IPS DF 6.9 (cell line): ENCODE results near the gene PTPN11.
"Not testable (repeated sequence)": the region's sequence is repeated elsewhere in the genome, so short reads cannot be mapped to it uniquely, and the experiment has no call there.

ENCODE experiments used
- DNase-seq: peaks from one replicate; pipeline ENCODE4 v3.0.0-alpha.2; 2013; ENCODE audit warnings: low read depth, low spot score
- H3K27ac ChIP-seq: one replicate; pipeline ENCODE4 v1.5.1; 2013; ENCODE audit warnings: low read length, control low read depth
- H3K27me3 ChIP-seq: 2 replicates; pipeline ENCODE4 v1.6.1; 2013; ENCODE audit warnings: mild to moderate bottlenecking, low read length; ENCODE audit not compliant: control insufficient read depth, insufficient read depth
- H3K36me3 ChIP-seq: 2 replicates; pipeline ENCODE4 v1.6.1; 2013; ENCODE audit warnings: low read length; ENCODE audit not compliant: control insufficient read depth, insufficient read depth
- H3K4me1 ChIP-seq: 2 replicates; pipeline ENCODE4 v1.6.1; 2013; ENCODE audit warnings: low read length; ENCODE audit not compliant: control insufficient read depth, insufficient read depth
- H3K4me3 ChIP-seq: 2 replicates; pipeline ENCODE4 v1.5.1; 2013; ENCODE audit warnings: mild to moderate bottlenecking, low read length
- H3K9me3 ChIP-seq: 2 replicates; pipeline ENCODE4 v1.6.1; 2013; ENCODE audit warnings: low read length, inconsistent platforms; ENCODE audit not compliant: control insufficient read depth, insufficient read depth
- WGBS: extraction: QIAGEN DNeasy Blood & Tissue Kit; methylation state at CpG from one replicate; pipeline ENCODE4 v1.1.7; 2013; ENCODE audit warnings: mixed read lengths, missing lambda C conversion rate; ENCODE audit not compliant: insufficient read length, insufficient coverage; 5-methylcytosine and 5-hydroxymethylcytosine counted together

The PTPN11 gene

GRCh38 chr12:112409064-112409905 lies 9.5 kb upstream of the PTPN11 start, which contains the start of gene RPL6:
Gene RPL6, minus strand, starts transcription at chr12:112409605. Its CDS starts 949 bp downstream, at chr12:112408656.
- peaks cover 29% of the 10 kb centered on the region; the same call in 1 of the 2 replicates for H3K36me3 ChIP-seq
- no peaks in the 10 kb centered on the region for H3K9me3 ChIP-seq
- DNase-seq: peak; percentile 78
- no CpG with 5 or more reads among the region's 46 CpGs for WGBS
- peak within 1 kb of the TSS; percentile 86 for H3K4me3 ChIP-seq
- no peaks in the 10 kb centered on the region for H3K4me1 ChIP-seq
- H3K27ac ChIP-seq: no peak within 1 kb of the TSS
- H3K27me3 ChIP-seq: no peaks in the 10 kb centered on the region

- Histone ChIP-seq H3K9me3 (no peaks in the 10 kb centered on the region), H3K4me3 (no peak overlapping the region), H3K27me3 (no peaks in the 10 kb centered on the region), H3K27ac (no peak overlapping the region), H3K4me1 (no peaks in the 10 kb centered on the region), H3K36me3 (peaks cover 23% of the 10 kb centered on the region; the same call in 1 of the 2 replicates)
- no CpG with 5 or more reads among the region's 14 CpGs for WGBS
- DNase-seq: no peak
These were observed 8.9 kb upstream of the PTPN11 start for GRCh38 chr12:112409906-112410244.

GRCh38 chr12:112413855-112414625 lies 4.7 kb upstream of the PTPN11 start:
- no peaks in the 10 kb centered on the region for H3K4me1 ChIP-seq
- H3K27me3 ChIP-seq: no peaks in the 10 kb centered on the region
- no peak overlapping the region for H3K27ac ChIP-seq
- no peaks in the 10 kb centered on the region for H3K9me3 ChIP-seq
- no CpG with 5 or more reads among the region's 2 CpGs for WGBS
- no peak overlapping the region for H3K4me3 ChIP-seq
- H3K36me3 ChIP-seq: no peaks in the 10 kb centered on the region
- DNase-seq: no peak

- H3K27me3 ChIP-seq, H3K9me3 ChIP-seq, H3K36me3 ChIP-seq, DNase-seq, H3K4me1 ChIP-seq, H3K27ac ChIP-seq, H3K4me3 ChIP-seq: not testable (repeated sequence)
- no CpG with 5 or more reads among the region's 4 CpGs for WGBS
These were observed 3.3 kb upstream of the PTPN11 start for GRCh38 chr12:112415457-112415856.

- Histone ChIP-seq H3K4me3 (peak overlapping the region; percentile 83; the same call in 1 of the 2 replicates), H3K36me3 (no peaks in the 10 kb centered on the region), H3K27me3 (no peaks in the 10 kb centered on the region), H3K27ac (no peak overlapping the region), H3K9me3 (no peaks in the 10 kb centered on the region), H3K4me1 (no peaks in the 10 kb centered on the region)
- no CpG with 5 or more reads among the region's 18 CpGs for WGBS
- DNase-seq: no peak
These were observed 507 bp upstream of the PTPN11 start for GRCh38 chr12:112418273-112418607.

- no peaks in the 10 kb centered on the region for H3K27me3 ChIP-seq
- no peak for DNase-seq
- H3K27ac ChIP-seq: no peak overlapping the region
- H3K4me3 ChIP-seq: peak overlapping the region; percentile 83
- no peaks in the 10 kb centered on the region for H3K36me3 ChIP-seq
- no peaks in the 10 kb centered on the region for H3K9me3 ChIP-seq
- no CpG with 5 or more reads among the region's 31 CpGs for WGBS
- no peaks in the 10 kb centered on the region for H3K4me1 ChIP-seq
These were observed 768 bp downstream of the PTPN11 start for GRCh38 chr12:112419297-112420133.

- WGBS: no CpG with 5 or more reads among the region's 3 CpGs
These were observed 2.0 kb downstream of the PTPN11 start for GRCh38 chr12:112420740-112421139.

GRCh38 chr12:112421363-112421762 lies 2.6 kb downstream of the PTPN11 start:
- no peak overlapping the region for H3K4me3 ChIP-seq
- no peak overlapping the region for H3K27ac ChIP-seq
- no CpG with 5 or more reads among the region's 1 CpG for WGBS

More at GRCh38 chr12:112420740-112421139, 2.0 kb downstream of the PTPN11 start:
- Histone ChIP-seq H3K27ac (no peak overlapping the region), H3K27me3 (no peaks in the 10 kb centered on the region), H3K4me3 (no peak overlapping the region), H3K9me3 (no peaks in the 10 kb centered on the region), H3K36me3 (no peaks in the 10 kb centered on the region), H3K4me1 (no peaks in the 10 kb centered on the region)
- DNase-seq: no peak

GRCh38 chr12:112422531-112422930 lies 3.8 kb downstream of the PTPN11 start:
- no peak overlapping the region for H3K27ac ChIP-seq
- H3K36me3 ChIP-seq: no peaks in the 10 kb centered on the region
- no peaks in the 10 kb centered on the region for H3K4me1 ChIP-seq
- DNase-seq: no peak
- WGBS: no CpG with 5 or more reads among the region's 5 CpGs
- H3K27me3 ChIP-seq: no peaks in the 10 kb centered on the region
- no peak overlapping the region for H3K4me3 ChIP-seq
- no peaks in the 10 kb centered on the region for H3K9me3 ChIP-seq

More at GRCh38 chr12:112421363-112421762, 2.6 kb downstream of the PTPN11 start:
- Histone ChIP-seq H3K4me1 (no peaks in the 10 kb centered on the region), H3K27me3 (no peaks in the 10 kb centered on the region), H3K36me3 (no peaks in the 10 kb centered on the region), H3K9me3 (no peaks in the 10 kb centered on the region)
- no peak for DNase-seq

GRCh38 chr12:112424126-112424525 lies 5.4 kb downstream of the PTPN11 start:
- no peaks in the 10 kb centered on the region for H3K4me1 ChIP-seq
- H3K9me3 ChIP-seq: no peaks in the 10 kb centered on the region
- no peak overlapping the region for H3K27ac ChIP-seq
- no peak for DNase-seq
- no CpG with 5 or more reads among the region's 3 CpGs for WGBS
- no peaks in the 10 kb centered on the region for H3K27me3 ChIP-seq
- H3K4me3 ChIP-seq: no peak overlapping the region
- no peaks in the 10 kb centered on the region for H3K36me3 ChIP-seq
